Mucosa of descending colon (tissue), 3 donors: Measurements from ENCODE around the gene FLNB. TPM values are rescaled to one million over a fixed set of nuclear protein-coding genes. Genes with fewer than 3 reads are reported as not detected.

Experiments
- ATAC-seq: fragments of 200-7000 bp; cut with Tn5 transposase; one replicate; pipeline ENCODE4 v1.9.1; 2020; ENCODE audit warnings: mild to moderate bottlenecking, moderate library complexity
- DNase-seq, 3 donors: peaks; one replicate each; pipeline ENCODE4 v3.0.0-alpha.2; 2020
- H3K36me3 ChIP-seq: fragments of 200-600 bp; one replicate; pipeline ENCODE4 v1.8.0; 2021; ENCODE audit warnings: low read depth, mild to moderate bottlenecking
- H3K4me1 ChIP-seq: fragments of 200-600 bp; one replicate; pipeline ENCODE4 v1.8.0; 2021; ENCODE audit warnings: low read depth, mild to moderate bottlenecking
- H3K4me3 ChIP-seq: fragments of 200-600 bp; one replicate; pipeline ENCODE4 v1.8.0; 2021; ENCODE audit warnings: mild to moderate bottlenecking
- H3K9me3 ChIP-seq: fragments of 200-600 bp; one replicate; pipeline ENCODE4 v1.8.0; 2021; ENCODE audit warnings: mild to moderate bottlenecking
- intact Hi-C, 2 donors: fragments of 100-400 bp; cut with DNase I in 1 of 2; cut with micrococcal nuclease in 1 of 2; formaldehyde crosslinking; loops; one replicate each; pipeline versions ENCODE4 v1.11.0 to v1.11.1; 2022; cut with DNase I, micrococcal nuclease
- total RNA-seq, 3 donors: library from RNA; stranded (reverse); fragmentation: NEBNext Ultra II Directional in 2 of 3; extraction: Animal tissue kit (Norgen Biotek cat#: 25700) in 2 of 3; gene quantifications; one replicate each; pipeline versions ENCODE4 v1.2.1 to v1.2.4, GENCODE V29; 2021 to 2023
- TF ChIP-seq, protein P1 (sequence below): fragments of 200-600 bp; IDR thresholded peaks from one replicate; pipeline ENCODE4 v1.8.0; 2022; ENCODE audit warnings: antibody characterized with exemption, mild to moderate bottlenecking
- donor health status: DM: no; HTN: no; CAD: no; lungs with moderate emphysema.
- donor health status: DM: no; HTN: no; CAD: no.
- donor health status: DM: no; HTN: yes; CAD: no.

The FLNB gene
- total RNA-seq, 3 donors from 2014 or later: 256 to 555 (median 357) TPM

- TF ChIP-seq, protein P1, sequence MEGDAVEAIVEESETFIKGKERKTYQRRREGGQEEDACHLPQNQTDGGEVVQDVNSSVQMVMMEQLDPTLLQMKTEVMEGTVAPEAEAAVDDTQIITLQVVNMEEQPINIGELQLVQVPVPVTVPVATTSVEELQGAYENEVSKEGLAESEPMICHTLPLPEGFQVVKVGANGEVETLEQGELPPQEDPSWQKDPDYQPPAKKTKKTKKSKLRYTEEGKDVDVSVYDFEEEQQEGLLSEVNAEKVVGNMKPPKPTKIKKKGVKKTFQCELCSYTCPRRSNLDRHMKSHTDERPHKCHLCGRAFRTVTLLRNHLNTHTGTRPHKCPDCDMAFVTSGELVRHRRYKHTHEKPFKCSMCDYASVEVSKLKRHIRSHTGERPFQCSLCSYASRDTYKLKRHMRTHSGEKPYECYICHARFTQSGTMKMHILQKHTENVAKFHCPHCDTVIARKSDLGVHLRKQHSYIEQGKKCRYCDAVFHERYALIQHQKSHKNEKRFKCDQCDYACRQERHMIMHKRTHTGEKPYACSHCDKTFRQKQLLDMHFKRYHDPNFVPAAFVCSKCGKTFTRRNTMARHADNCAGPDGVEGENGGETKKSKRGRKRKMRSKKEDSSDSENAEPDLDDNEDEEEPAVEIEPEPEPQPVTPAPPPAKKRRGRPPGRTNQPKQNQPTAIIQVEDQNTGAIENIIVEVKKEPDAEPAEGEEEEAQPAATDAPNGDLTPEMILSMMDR: no peak
- intact Hi-C loops: no loop called here
- peaks cover 30% of the 10 kb centered on the region for H3K4me1 ChIP-seq
- DNase-seq (no peak), ATAC-seq (no peak)
- no peaks in the 10 kb centered on the region for H3K9me3 ChIP-seq
- no peak overlapping the region for H3K4me3 ChIP-seq
- no peaks in the 10 kb centered on the region for H3K36me3 ChIP-seq
Measured at GRCh38 chr3:58028902-58029301, 20.7 kb downstream of the FLNB start.

- H3K9me3 ChIP-seq: no peaks in the 10 kb centered on the region
- H3K36me3 ChIP-seq: no peaks in the 10 kb centered on the region
- intact Hi-C loops: no loop called here
- no peak for ATAC-seq
- H3K4me3 ChIP-seq: no peak overlapping the region
- no peak for DNase-seq
- H3K4me1 ChIP-seq: peaks cover 40% of the 10 kb centered on the region
- TF ChIP-seq, protein P1: no peak
Measured at GRCh38 chr3:58029842-58030584, 21.8 kb downstream of the FLNB start.

- Histone ChIP-seq H3K4me1 (peaks cover 43% of the 10 kb centered on the region), H3K36me3 (no peaks in the 10 kb centered on the region), H3K9me3 (no peaks in the 10 kb centered on the region), H3K4me3 (no peak overlapping the region)
- TF ChIP-seq, protein P1: no peak
- ATAC-seq (no peak), DNase-seq (no peak)
- intact Hi-C loops: no loop called here
Measured at GRCh38 chr3:58032186-58032585, 24.0 kb downstream of the FLNB start.

DNA sequence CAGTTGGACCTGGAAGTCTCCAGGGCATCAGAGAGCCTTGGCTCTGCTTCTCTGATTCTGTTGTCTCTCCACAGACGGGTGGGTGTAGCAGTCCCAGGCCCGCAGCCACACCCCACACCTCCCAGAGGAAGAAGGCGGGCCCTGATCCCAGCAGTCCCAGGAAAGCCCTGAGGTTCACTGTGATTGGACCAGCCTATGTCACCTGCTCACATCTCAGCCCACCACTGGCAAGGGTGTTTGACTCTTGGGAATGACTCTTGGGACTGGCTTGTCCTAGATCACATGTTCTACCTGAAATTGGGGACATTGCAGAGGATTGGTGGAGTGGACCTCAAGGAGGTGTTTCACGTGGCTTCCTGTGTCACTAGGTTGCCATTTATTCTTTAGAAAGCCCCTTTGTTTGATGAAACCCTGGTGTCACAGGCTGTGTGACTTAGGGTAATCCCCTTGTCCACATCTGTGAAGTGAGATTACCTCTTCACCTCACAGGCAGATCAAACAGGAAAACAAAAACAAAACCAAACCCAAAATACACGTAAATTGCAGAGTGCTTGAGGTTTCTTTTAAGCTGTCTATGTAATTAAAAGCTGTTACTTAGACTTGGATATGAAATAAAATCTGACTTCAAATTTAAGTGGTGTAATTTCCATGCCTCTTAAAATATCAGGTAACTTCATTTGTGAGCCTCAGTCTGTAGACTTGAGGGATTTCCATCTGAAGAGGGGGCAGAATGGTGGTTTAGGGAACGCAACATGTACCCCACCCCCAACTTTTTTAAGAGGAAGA lies 26.7 kb downstream of the FLNB start:
- Histone ChIP-seq H3K4me3 (no peak overlapping the region), H3K36me3 (no peaks in the 10 kb centered on the region), H3K4me1 (peaks cover 58% of the 10 kb centered on the region), H3K9me3 (no peaks in the 10 kb centered on the region)
- ATAC-seq (peak; percentile 66), DNase-seq (no peak)
- TF ChIP-seq, protein P1: no peak
- intact Hi-C loops: no loop called here

DNA sequence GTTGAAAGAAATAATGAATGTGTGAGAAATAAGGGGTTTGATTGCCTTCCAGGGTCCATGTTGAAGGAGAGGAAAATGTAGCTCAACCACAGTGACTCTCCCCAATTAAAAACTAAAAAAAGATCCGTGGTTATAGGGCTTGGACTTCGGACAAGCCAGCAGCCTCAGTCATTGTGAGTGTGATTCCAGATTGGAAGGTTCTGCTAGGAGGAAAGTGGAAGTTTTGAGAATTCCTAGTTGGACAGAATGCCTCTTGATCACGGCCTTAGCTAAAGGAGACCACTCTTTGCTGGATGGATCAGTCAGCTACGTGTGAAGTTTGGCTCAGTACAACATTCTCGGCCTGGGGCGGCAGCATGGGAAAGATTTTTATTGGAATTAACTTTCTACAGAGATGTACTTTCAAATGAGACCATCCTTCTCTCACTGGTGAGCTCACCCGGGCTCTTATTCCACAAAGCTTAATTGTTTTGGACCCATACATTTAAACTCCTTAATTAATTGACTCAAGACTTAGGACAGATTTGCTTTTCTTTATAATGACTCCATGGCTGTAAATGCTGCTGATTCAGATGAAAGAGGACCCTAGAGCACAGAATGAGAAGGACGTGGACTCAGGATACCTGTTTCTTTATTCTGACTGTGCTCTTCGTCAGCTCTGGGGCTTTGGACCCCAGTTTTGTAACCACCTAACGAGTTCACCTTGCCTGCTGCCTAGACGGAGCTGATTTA lies 27.5 kb downstream of the FLNB start:
- no peak overlapping the region for H3K4me3 ChIP-seq
- TF ChIP-seq, protein P1: no peak
- no peaks in the 10 kb centered on the region for H3K36me3 ChIP-seq
- ATAC-seq (peak; percentile 68), DNase-seq (no peak)
- H3K9me3 ChIP-seq: no peaks in the 10 kb centered on the region
- H3K4me1 ChIP-seq: peaks cover 65% of the 10 kb centered on the region
- intact Hi-C loops: no loop called here
